SU-DHL-6 (cell line): Measurements from ENCODE around the gene LEKR1.

Experiments
- H2AFZ ChIP-seq: fragments of 200-600 bp; sonication (generic); 2 replicates; pipeline ENCODE4 v1.6.1; 2014; ENCODE audit warnings: low read depth, mild to moderate bottlenecking, moderate library complexity, mixed read lengths, antibody characterized with exemption, low read length; ENCODE audit not compliant: severe bottlenecking
- H3F3A ChIP-seq: fragments of 200-600 bp; shearing (Covaris generic); 2 replicates; pipeline ENCODE4 v1.6.0; 2016; ENCODE audit warnings: antibody characterized with exemption, mild to moderate bottlenecking; ENCODE audit not compliant: insufficient read depth
- H3K27ac ChIP-seq: fragments of 200-600 bp; sonication (generic); 2 replicates; pipeline ENCODE4 v1.5.1; 2016; ENCODE audit warnings: low read depth, mild to moderate bottlenecking, low read length, moderate library complexity, mixed read lengths
- H3K27me3 ChIP-seq: fragments of 200-600 bp; sonication (generic), shearing (Covaris generic); 2 replicates; pipeline ENCODE4 v1.6.0; 2014; ENCODE audit warnings: mild to moderate bottlenecking, low read length
- H3K36me3 ChIP-seq: fragments of 200-600 bp; sonication (generic); 2 replicates; pipeline ENCODE4 v1.6.1; 2014; ENCODE audit warnings: mild to moderate bottlenecking, low read length, mixed read lengths
- H3K4me2 ChIP-seq: fragments of 300-600, 200-600 bp; shearing (Covaris generic), sonication (generic); 2 replicates; pipeline ENCODE4 v1.6.0; 2014; ENCODE audit warnings: low read length, low read depth, mild to moderate bottlenecking; ENCODE audit not compliant: poor library complexity, severe bottlenecking
- H3K4me3 ChIP-seq: fragments of 200-600 bp; sonication (generic); 2 replicates; pipeline ENCODE4 v1.5.1; 2014; ENCODE audit warnings: antibody characterized with exemption, low read length, mild to moderate bottlenecking, mixed read lengths; ENCODE audit not compliant: insufficient read depth, poor library complexity, severe bottlenecking
- H3K79me2 ChIP-seq: fragments of 200-600 bp; sonication (generic); 2 replicates; pipeline ENCODE4 v1.6.1; 2014; ENCODE audit warnings: mild to moderate bottlenecking, low read length, moderate library complexity; ENCODE audit not compliant: insufficient read depth
- H3K9ac ChIP-seq: fragments of 200-600 bp; sonication (generic); 2 replicates; pipeline ENCODE4 v1.7.0; 2014; ENCODE audit warnings: mild to moderate bottlenecking, low read length
- H3K9me2 ChIP-seq: fragments of 200-600 bp; sonication (generic); replicated peaks from 2 replicates; pipeline ENCODE4 v1.6.1; 2014; ENCODE audit warnings: low read length; ENCODE audit not compliant: insufficient read depth
- H3K9me3 ChIP-seq: fragments of 200-600 bp; sonication (generic); 2 replicates; pipeline ENCODE4 v1.6.1; 2014; ENCODE audit warnings: low read length, mixed read lengths; ENCODE audit not compliant: insufficient read depth
- H4K20me1 ChIP-seq: fragments of 200-600 bp; sonication (generic); 2 replicates; pipeline ENCODE4 v1.6.1; 2014; ENCODE audit warnings: low read depth, mild to moderate bottlenecking, antibody characterized with exemption, low read length, moderate library complexity, mixed read lengths
- EZH2phosphoT487 ChIP-seq: fragments of 200-600 bp; sonication (generic), shearing (Covaris generic); conservative IDR thresholded peaks from 2 replicates; pipeline ENCODE4 v1.6.1; 2018; ENCODE audit warnings: mild to moderate bottlenecking, antibody characterized with exemption, low read length, moderate library complexity, mixed read lengths
- TF ChIP-seq, protein P1 (sequence below): fragments of 200-600 bp; sonication (generic); IDR thresholded peaks from one replicate; pipeline ENCODE4 v1.5.1; 2017; ENCODE audit warnings: antibody characterized with exemption, mild to moderate bottlenecking, low read length, moderate library complexity; ENCODE audit not compliant: insufficient read depth, poor library complexity, severe bottlenecking

LEKR1 gene

DNA sequence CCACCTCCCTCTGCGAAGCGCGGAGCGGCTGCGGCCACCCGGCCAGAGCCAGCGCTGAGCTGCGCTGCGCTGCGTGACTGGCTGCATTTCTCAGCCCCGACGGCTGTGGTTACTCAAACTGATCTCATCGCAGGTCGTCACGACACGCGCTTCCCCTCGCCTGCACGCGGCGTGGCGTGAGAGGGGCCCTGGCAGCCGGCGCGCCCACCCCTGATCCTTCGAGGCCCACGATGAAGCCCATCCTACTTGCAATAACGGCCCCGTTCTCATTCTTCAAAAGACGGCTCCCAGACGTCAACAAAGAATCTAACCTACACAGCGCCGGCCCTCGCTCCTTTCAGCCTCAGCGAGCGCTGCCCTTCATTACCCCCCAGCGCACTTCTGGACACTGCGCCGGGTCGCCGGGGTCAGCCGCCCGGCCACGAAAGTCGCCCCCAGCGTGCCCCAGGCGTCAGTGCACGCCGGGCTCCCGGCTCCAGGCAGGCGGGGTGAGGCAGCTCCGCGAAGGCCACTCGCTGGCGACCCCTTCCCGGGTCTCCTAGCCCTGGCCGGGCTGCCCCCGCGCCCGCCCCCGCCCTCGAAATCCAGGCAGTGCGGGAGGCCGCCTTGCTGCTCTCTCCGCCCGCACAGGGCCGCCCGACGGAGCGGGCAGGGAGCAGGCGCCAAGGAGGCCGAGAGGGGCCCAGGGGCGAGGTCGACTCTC is 9.9 kb upstream of the LEKR1 start:
- no peaks in the 10 kb centered on the region for H3K9me2 ChIP-seq
- no peaks in the 10 kb centered on the region for H3K36me3 ChIP-seq
- H3K79me2 ChIP-seq: no peaks in the 10 kb centered on the region
- peaks cover 5% of the 10 kb centered on the region; the same call in 1 of the 2 replicates for H3K9me3 ChIP-seq
- TF ChIP-seq EZH2phosphoT487: no peak
- TF ChIP-seq, protein P1, sequence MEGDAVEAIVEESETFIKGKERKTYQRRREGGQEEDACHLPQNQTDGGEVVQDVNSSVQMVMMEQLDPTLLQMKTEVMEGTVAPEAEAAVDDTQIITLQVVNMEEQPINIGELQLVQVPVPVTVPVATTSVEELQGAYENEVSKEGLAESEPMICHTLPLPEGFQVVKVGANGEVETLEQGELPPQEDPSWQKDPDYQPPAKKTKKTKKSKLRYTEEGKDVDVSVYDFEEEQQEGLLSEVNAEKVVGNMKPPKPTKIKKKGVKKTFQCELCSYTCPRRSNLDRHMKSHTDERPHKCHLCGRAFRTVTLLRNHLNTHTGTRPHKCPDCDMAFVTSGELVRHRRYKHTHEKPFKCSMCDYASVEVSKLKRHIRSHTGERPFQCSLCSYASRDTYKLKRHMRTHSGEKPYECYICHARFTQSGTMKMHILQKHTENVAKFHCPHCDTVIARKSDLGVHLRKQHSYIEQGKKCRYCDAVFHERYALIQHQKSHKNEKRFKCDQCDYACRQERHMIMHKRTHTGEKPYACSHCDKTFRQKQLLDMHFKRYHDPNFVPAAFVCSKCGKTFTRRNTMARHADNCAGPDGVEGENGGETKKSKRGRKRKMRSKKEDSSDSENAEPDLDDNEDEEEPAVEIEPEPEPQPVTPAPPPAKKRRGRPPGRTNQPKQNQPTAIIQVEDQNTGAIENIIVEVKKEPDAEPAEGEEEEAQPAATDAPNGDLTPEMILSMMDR: no peak
- peaks cover 52% of the 10 kb centered on the region for H3F3A ChIP-seq
- H3K4me2 ChIP-seq: peak overlapping the region; percentile 85
- H3K27me3 ChIP-seq: no peaks in the 10 kb centered on the region
- H3K27ac ChIP-seq: peak overlapping the region; percentile 97
- no peak overlapping the region for H3K4me3 ChIP-seq
- H4K20me1 ChIP-seq: no peaks in the 10 kb centered on the region
- peak overlapping the region; percentile 58 for H3K9ac ChIP-seq
- peak overlapping the region; percentile 38 for H2AFZ ChIP-seq

DNA sequence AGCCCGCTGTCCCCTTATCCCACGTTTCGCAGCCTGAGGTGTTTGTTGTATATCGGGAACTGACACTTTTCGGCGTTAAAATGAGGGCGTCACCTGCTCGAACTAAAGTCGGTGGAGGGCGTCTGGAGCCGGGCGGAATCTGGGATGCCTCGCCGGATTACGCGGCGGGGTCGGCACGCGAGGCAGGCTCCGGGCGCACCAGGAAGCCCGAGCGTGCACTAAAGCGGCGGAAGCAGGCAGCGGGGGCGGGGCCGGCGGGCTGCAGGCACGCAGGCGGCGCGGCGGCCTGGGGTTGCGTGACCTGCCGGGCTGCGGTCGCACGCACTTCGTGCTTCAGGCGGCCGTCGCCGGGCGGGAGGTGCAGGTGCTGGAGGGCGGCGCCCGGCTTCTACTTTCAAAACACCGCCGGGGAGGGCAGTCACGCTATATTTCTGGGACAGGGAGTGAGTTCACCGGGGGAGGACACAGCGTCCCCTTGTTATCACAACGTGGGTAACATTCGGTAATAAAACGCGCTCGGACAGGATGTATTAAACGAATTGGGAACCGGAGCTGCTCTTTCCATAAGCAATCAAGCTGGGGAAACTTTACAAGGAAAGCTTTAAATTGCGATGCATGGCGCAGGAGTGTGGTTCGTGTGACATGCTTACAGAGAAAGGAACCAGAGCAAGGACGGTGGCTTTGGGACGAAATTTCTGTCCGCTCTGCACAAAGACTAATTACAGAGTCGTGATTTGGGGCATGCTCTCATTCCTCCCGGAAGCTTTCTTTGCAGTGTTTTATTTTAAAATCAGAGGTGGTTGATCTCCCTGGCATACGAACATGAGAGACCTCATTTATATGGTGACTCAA is 9.1 kb upstream of the LEKR1 start:
- Histone ChIP-seq H3K9me3 (peaks cover 5% of the 10 kb centered on the region; the same call in 1 of the 2 replicates), H3K4me2 (peak overlapping the region; percentile 85), H3F3A (peaks cover 52% of the 10 kb centered on the region), H3K27ac (peak overlapping the region; percentile 97), H3K79me2 (no peaks in the 10 kb centered on the region), H3K27me3 (no peaks in the 10 kb centered on the region), H2AFZ (peak overlapping the region; percentile 38), H3K9me2 (no peaks in the 10 kb centered on the region), H3K36me3 (no peaks in the 10 kb centered on the region), H3K9ac (peak overlapping the region; percentile 58), H4K20me1 (no peaks in the 10 kb centered on the region), H3K4me3 (peak overlapping the region; percentile 40)
- TF ChIP-seq EZH2phosphoT487: no peak
- TF ChIP-seq, protein P1: no peak

DNA sequence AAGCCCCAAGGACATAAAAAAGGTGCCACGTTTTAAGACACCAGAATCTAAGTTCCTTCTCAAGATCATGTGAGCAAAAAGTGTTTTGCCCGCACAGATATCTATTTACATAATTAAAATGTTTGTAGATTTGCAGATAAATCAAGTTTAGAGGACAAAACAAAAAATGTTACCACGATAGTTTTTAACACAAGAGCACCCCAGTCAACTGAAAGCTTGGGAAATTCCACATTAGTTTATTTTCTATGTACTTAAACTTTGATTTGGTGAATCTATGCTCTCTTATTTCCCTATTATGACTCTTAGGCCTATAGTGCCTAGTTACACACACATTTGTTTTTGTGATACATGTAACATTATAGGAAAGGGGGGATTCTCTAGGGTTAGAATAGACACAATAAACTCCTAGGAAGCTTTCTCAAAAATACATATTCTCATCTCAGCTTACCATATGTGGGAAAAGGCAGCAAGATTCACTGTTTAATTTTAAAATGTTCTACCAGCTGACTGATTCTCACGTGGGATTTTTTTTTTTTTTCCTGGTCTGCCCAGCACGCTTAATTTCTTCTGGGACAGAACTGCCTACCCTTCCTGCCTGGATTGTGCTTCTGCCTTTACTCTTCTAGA is 8.4 kb upstream of the LEKR1 start:
- Histone ChIP-seq H3K36me3 (no peaks in the 10 kb centered on the region), H3K4me2 (peak overlapping the region; percentile 85), H3K27me3 (no peaks in the 10 kb centered on the region), H3K9me3 (peaks cover 5% of the 10 kb centered on the region; the same call in 1 of the 2 replicates), H3K27ac (peak overlapping the region; percentile 97), H3F3A (peaks cover 52% of the 10 kb centered on the region), H2AFZ (peak overlapping the region; percentile 38), H3K4me3 (peak overlapping the region; percentile 40), H3K79me2 (no peaks in the 10 kb centered on the region), H4K20me1 (no peaks in the 10 kb centered on the region), H3K9ac (peak overlapping the region; percentile 58), H3K9me2 (no peaks in the 10 kb centered on the region)
- no peak for TF ChIP-seq EZH2phosphoT487
- TF ChIP-seq, protein P1: no peak
